Lower lobe of right lung (tissue), 2 donors: Measurements from ENCODE around the gene XKR8. TPM values are rescaled to one million over a fixed set of nuclear protein-coding genes. Genes with fewer than 3 reads are reported as not detected.
A peak's percentile ranks its signal among the peaks of the same experiment; 100 is the strongest.
"Not testable (repeated sequence)": the region's sequence is repeated elsewhere in the genome, so short reads cannot be mapped to it uniquely, and the experiment has no call there.

Experiments used
- ATAC-seq, 2 donors: fragments of 200-7000 bp; cut with Tn5 transposase; one replicate each; pipeline ENCODE4 v1.9.1; 2020 to 2022; ENCODE audit warnings: mild to moderate bottlenecking in 2 of 2, moderate library complexity in 2 of 2
- DNase-seq: peaks from one replicate; pipeline ENCODE4 v3.0.0-alpha.2; 2020
- H3K27ac ChIP-seq: fragments of 200-600 bp; one replicate; pipeline ENCODE4 v1.8.0; 2022
- H3K27me3 ChIP-seq: fragments of 200-600 bp; one replicate; pipeline ENCODE4 v1.8.0; 2022; ENCODE audit warnings: low read depth
- H3K36me3 ChIP-seq: fragments of 200-600 bp; one replicate; pipeline ENCODE4 v1.8.0; 2022; ENCODE audit warnings: mild to moderate bottlenecking
- H3K4me1 ChIP-seq: fragments of 200-600 bp; one replicate; pipeline ENCODE4 v1.8.0; 2022
- H3K4me3 ChIP-seq: fragments of 200-600 bp; one replicate; pipeline ENCODE4 v1.8.0; 2022; ENCODE audit warnings: mild to moderate bottlenecking
- H3K9me3 ChIP-seq: fragments of 200-600 bp; one replicate; pipeline ENCODE4 v1.8.0; 2022
- CTCF ChIP-seq: fragments of 200-600 bp; IDR thresholded peaks from one replicate; pipeline ENCODE4 v1.8.0; 2022; ENCODE audit warnings: antibody characterized with exemption, mild to moderate bottlenecking
- intact Hi-C: fragments of 100-400 bp; cut with DNase I; formaldehyde crosslinking; loops from one replicate; pipeline ENCODE4 v1.11.0; 2022
- total RNA-seq: library from RNA; stranded (reverse); fragmentation: NEBNext Ultra II Directional; extraction: Animal tissue kit (Norgen Biotek cat#: 25700); gene quantifications from one replicate; pipeline ENCODE4 v1.2.1, GENCODE V29; 2021
- donor health status: DM: no; HTN: yes; CAD: no; lungs with severe emphysema.

XKR8 gene
- total RNA-seq, 1 donor from 2014 or later, result 12.8 TPM

GRCh38 chr1:27992276-27992675, 32.5 kb downstream of the XKR8 start:
- peaks cover 95% of the 10 kb centered on the region for H3K36me3 ChIP-seq
- no peak for TF ChIP-seq CTCF
- H3K27ac ChIP-seq, result peak overlapping the region; percentile 46
- H3K27me3 ChIP-seq, result no peaks in the 10 kb centered on the region
- peaks cover 24% of the 10 kb centered on the region for H3K4me1 ChIP-seq
- DNase-seq, result peak; percentile 51
- H3K4me3 ChIP-seq, result no peak overlapping the region
- H3K9me3 ChIP-seq, result no peaks in the 10 kb centered on the region
- peak; percentile 67 to 74 for ATAC-seq
- intact Hi-C loops, result no loop called here

- no peak for DNase-seq
- intact Hi-C loops, result no loop called here
- Histone ChIP-seq H3K27me3 (no peaks in the 10 kb centered on the region), H3K4me1 (peaks cover 24% of the 10 kb centered on the region), H3K4me3 (no peak overlapping the region), H3K9me3 (no peaks in the 10 kb centered on the region), H3K36me3 (peaks cover 95% of the 10 kb centered on the region), H3K27ac (no peak overlapping the region)
- no peak for TF ChIP-seq CTCF
- peak in 1 of 2 donors; percentile 68 for ATAC-seq
These were observed 33.5 kb downstream of the XKR8 start for GRCh38 chr1:27993241-27993640.

- peak; percentile 47 to 54 for ATAC-seq
These were observed 34.3 kb downstream of the XKR8 start for GRCh38 chr1:27994060-27994459.

GRCh38 chr1:27994526-27994925, 34.8 kb downstream of the XKR8 start:
- DNase-seq, H3K4me3 ChIP-seq, H3K9me3 ChIP-seq, H3K27me3 ChIP-seq, intact Hi-C loops, H3K27ac ChIP-seq, ATAC-seq: not testable (repeated sequence)
- Histone ChIP-seq H3K4me1 (peaks cover 24% of the 10 kb centered on the region), H3K36me3 (peaks cover 95% of the 10 kb centered on the region)

More at GRCh38 chr1:27994060-27994459, 34.3 kb downstream of the XKR8 start:
- Histone ChIP-seq H3K27me3 (no peaks in the 10 kb centered on the region), H3K9me3 (no peaks in the 10 kb centered on the region), H3K36me3 (peaks cover 95% of the 10 kb centered on the region), H3K27ac (no peak overlapping the region), H3K4me3 (no peak overlapping the region), H3K4me1 (peaks cover 24% of the 10 kb centered on the region)
- TF ChIP-seq CTCF, result no peak
- intact Hi-C loops, result no loop called here
- DNase-seq, result no peak

- TF ChIP-seq CTCF, result no peak
- peaks cover 88% of the 10 kb centered on the region for H3K36me3 ChIP-seq
- no peak for ATAC-seq
- no peak overlapping the region for H3K27ac ChIP-seq
- no peaks in the 10 kb centered on the region for H3K9me3 ChIP-seq
- intact Hi-C loops, result no loop called here
- DNase-seq, result no peak
- H3K4me3 ChIP-seq, result no peak overlapping the region
- H3K27me3 ChIP-seq, result no peaks in the 10 kb centered on the region
- H3K4me1 ChIP-seq, result peaks cover 2% of the 10 kb centered on the region
These were observed 39.3 kb downstream of the XKR8 start for GRCh38 chr1:27999055-27999454.

GRCh38 chr1:28002600-28002999, 42.8 kb downstream of the XKR8 start:
- ATAC-seq, result no peak
- no peak for DNase-seq
- Histone ChIP-seq H3K27me3 (no peaks in the 10 kb centered on the region), H3K9me3 (no peaks in the 10 kb centered on the region), H3K4me3 (no peak overlapping the region), H3K36me3 (peaks cover 71% of the 10 kb centered on the region), H3K27ac (no peak overlapping the region), H3K4me1 (no peaks in the 10 kb centered on the region)
- intact Hi-C loops, result no loop called here
- no peak for TF ChIP-seq CTCF

GRCh38 chr1:28003117-28003516, 43.3 kb downstream of the XKR8 start:
- H3K9me3 ChIP-seq, H3K27me3 ChIP-seq, intact Hi-C loops, H3K27ac ChIP-seq, DNase-seq, H3K4me1 ChIP-seq, H3K4me3 ChIP-seq, ATAC-seq: not testable (repeated sequence)
- peaks cover 66% of the 10 kb centered on the region for H3K36me3 ChIP-seq
